ENCODE results near the gene CACNB2. TPM values are rescaled to one million over a fixed set of nuclear protein-coding genes. Genes with fewer than 3 reads are reported as not detected.

The CACNB2 gene
- total RNA-seq, 1 experiment from 2014 or later = not detected

- Mint-ChIP-seq H3K27me3 (ENCODE audit: unreplicated experiment) (no peaks in the 10 kb centered on the region), H3K36me3 (ENCODE audit: insufficient read depth, unreplicated experiment) (no peaks in the 10 kb centered on the region), H3K4me1 (ENCODE audit: low read depth, unreplicated experiment) (no peaks in the 10 kb centered on the region), H3K9me3 (ENCODE audit: low read depth, unreplicated experiment) (no peaks in the 10 kb centered on the region), H3K27ac (ENCODE audit: unreplicated experiment) (no peak overlapping the region), H3K4me3 (ENCODE audit: low read depth, unreplicated experiment) (no peak overlapping the region)
- intact Hi-C loops (cut with micrococcal nuclease; ENCODE audit: unreplicated experiment) = no loop called here
- CTCF ChIA-PET = no interaction called here
- BruUV-seq (replicated peaks) = no TSS peak
- no peak for TF ChIP-seq CTCF (IDR thresholded peaks at IDR 0.05; ENCODE audit: unreplicated experiment)
- no peak for DNase-seq
Measured at GRCh38 chr10:18279173-18279572, 138.9 kb downstream of the CACNB2 start.

GRCh38 chr10:18282094-18282493 lies 141.9 kb downstream of the CACNB2 start:
- intact Hi-C loops (cut with micrococcal nuclease; ENCODE audit: unreplicated experiment) = no loop called here
- BruUV-seq (replicated peaks) = no TSS peak
- Mint-ChIP-seq H3K4me3 (ENCODE audit: low read depth, unreplicated experiment) (no peak overlapping the region), H3K9me3 (ENCODE audit: low read depth, unreplicated experiment) (no peaks in the 10 kb centered on the region), H3K36me3 (ENCODE audit: insufficient read depth, unreplicated experiment) (no peaks in the 10 kb centered on the region), H3K4me1 (ENCODE audit: low read depth, unreplicated experiment) (no peaks in the 10 kb centered on the region), H3K27me3 (ENCODE audit: unreplicated experiment) (no peaks in the 10 kb centered on the region), H3K27ac (ENCODE audit: unreplicated experiment) (no peak overlapping the region)
- no peak for TF ChIP-seq CTCF (IDR thresholded peaks at IDR 0.05; ENCODE audit: unreplicated experiment)
- CTCF ChIA-PET = no interaction called here
- DNase-seq = no peak

GRCh38 chr10:18290651-18291313 lies 150.6 kb downstream of the CACNB2 start:
- TF ChIP-seq CTCF (IDR thresholded peaks at IDR 0.05; ENCODE audit: unreplicated experiment) = no peak
- Mint-ChIP-seq H3K27ac (ENCODE audit: unreplicated experiment) (no peak overlapping the region), H3K9me3 (ENCODE audit: low read depth, unreplicated experiment) (no peaks in the 10 kb centered on the region), H3K27me3 (ENCODE audit: unreplicated experiment) (no peaks in the 10 kb centered on the region), H3K4me1 (ENCODE audit: low read depth, unreplicated experiment) (no peaks in the 10 kb centered on the region), H3K4me3 (ENCODE audit: low read depth, unreplicated experiment) (no peak overlapping the region), H3K36me3 (ENCODE audit: insufficient read depth, unreplicated experiment) (no peaks in the 10 kb centered on the region)
- no peak for DNase-seq
- CTCF ChIA-PET = no interaction called here
- intact Hi-C loops (cut with micrococcal nuclease; ENCODE audit: unreplicated experiment) = loop anchor here (5.0 kb wide), 1 partner anchor 52 kb away; no protein-coding TSS in a partner anchor
- no TSS peak for BruUV-seq (replicated peaks)

GRCh38 chr10:18293536-18294510 lies 153.6 kb downstream of the CACNB2 start:
- Mint-ChIP-seq H3K36me3 (ENCODE audit: insufficient read depth, unreplicated experiment) (no peaks in the 10 kb centered on the region), H3K4me3 (ENCODE audit: low read depth, unreplicated experiment) (no peak overlapping the region), H3K27me3 (ENCODE audit: unreplicated experiment) (peaks cover 9% of the 10 kb centered on the region), H3K27ac (ENCODE audit: unreplicated experiment) (no peak overlapping the region), H3K4me1 (ENCODE audit: low read depth, unreplicated experiment) (no peaks in the 10 kb centered on the region), H3K9me3 (ENCODE audit: low read depth, unreplicated experiment) (no peaks in the 10 kb centered on the region)
- DNase-seq = no peak
- CTCF ChIA-PET = no interaction called here
- TF ChIP-seq CTCF (IDR thresholded peaks at IDR 0.05; ENCODE audit: unreplicated experiment) = no peak
- no TSS peak for BruUV-seq (replicated peaks)
- intact Hi-C loops (cut with micrococcal nuclease; ENCODE audit: unreplicated experiment) = loop anchor here (5.0 kb wide), 1 partner anchor 48 kb away; no protein-coding TSS in a partner anchor

Measured in Calu3 (cell line).